ENCODE data around the gene BCL6B.

BCL6B gene

DNA sequence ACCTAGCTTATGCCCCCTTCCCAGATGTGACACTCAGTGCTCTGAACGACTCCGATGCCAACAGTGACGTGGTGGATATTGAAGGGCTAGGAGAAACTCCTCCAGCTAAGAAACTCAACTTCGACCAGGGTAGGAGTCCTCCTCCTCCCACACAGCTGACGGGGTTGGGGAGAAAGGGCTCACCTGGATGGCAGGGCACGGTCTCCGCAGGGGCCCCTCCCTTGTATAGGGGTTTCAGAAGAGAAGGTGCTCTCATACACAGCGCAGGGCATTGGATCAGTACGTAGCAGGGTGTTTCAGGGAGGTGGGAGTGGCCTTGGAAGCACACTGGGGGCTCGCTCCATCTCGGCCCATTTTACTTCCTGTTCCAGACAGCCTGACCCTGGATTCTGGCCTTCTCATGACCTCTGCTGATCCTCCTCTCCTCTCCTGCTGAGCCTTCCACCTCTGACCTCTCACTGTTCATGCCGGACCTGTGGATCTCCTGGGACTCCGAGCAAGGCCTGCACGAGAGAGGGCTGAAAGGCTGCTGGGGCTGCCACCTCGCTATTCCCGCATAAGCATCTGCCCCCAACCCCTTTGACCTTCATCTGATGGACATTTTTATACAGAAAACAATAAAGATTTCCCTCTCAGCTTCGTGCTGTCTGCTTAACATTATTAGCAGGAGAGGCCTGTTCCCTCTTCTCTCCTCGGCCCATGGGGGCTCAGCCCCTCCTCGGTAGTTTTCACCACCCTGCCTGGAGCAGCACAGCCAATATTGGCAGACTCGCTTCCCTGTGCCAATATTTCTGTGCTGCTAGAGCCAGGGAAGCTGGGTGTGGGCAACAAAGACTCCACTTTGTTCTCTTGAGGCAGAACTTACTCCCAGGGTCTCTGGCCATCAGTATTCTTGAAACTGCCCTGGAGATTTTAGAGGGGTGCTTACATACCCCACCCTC lies 5.7 kb upstream of the BCL6B start:
- DNase-seq (ENCODE audit: low read depth): no peak
- TF ChIP-seq, protein P1, sequence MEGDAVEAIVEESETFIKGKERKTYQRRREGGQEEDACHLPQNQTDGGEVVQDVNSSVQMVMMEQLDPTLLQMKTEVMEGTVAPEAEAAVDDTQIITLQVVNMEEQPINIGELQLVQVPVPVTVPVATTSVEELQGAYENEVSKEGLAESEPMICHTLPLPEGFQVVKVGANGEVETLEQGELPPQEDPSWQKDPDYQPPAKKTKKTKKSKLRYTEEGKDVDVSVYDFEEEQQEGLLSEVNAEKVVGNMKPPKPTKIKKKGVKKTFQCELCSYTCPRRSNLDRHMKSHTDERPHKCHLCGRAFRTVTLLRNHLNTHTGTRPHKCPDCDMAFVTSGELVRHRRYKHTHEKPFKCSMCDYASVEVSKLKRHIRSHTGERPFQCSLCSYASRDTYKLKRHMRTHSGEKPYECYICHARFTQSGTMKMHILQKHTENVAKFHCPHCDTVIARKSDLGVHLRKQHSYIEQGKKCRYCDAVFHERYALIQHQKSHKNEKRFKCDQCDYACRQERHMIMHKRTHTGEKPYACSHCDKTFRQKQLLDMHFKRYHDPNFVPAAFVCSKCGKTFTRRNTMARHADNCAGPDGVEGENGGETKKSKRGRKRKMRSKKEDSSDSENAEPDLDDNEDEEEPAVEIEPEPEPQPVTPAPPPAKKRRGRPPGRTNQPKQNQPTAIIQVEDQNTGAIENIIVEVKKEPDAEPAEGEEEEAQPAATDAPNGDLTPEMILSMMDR (IDR thresholded peaks at IDR 0.05; ENCODE audit: low read length, missing control alignments): no peak
- H3K4me3 ChIP-seq (replicated peaks; ENCODE audit: low read depth, low read length): no peak overlapping the region

- TF ChIP-seq, protein P1 (IDR thresholded peaks at IDR 0.05; ENCODE audit: low read length, missing control alignments): no peak
- no peak for DNase-seq (ENCODE audit: low read depth)
- H3K4me3 ChIP-seq (replicated peaks; ENCODE audit: low read depth, low read length): no peak overlapping the region
These were observed 5.0 kb upstream of the BCL6B start for GRCh38 chr17:7017827-7018200.

DNA sequence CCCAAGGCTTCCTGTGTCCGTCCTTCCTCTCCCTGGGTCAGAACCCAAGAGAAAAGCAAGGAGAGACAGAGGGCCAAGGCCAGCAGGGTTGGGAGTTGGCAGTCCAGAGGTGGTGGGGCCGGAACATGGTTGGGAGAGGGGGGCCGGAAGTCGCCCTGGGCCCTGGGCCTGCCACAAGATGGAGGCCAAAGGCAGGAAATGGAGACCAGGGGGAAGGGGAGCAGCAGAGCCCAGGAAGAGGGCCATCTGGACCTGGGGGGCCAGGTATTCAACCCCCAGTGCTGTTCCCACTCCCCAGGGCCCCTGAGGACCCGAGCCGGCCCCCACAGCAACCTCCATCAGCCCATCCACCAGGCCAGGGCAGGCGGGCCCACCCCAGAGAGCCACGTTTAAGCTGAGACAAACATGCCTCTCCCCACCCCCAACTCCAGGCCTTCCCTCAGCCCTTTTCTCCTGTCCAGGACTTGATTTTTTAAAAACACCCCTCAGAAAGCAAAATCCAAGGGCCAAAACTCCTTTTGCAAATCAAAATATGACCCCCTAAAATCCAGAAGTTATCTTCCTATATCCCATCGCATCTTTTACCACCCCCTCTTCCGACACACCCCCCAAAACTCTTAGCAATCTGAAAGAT lies 4.4 kb upstream of the BCL6B start:
- no peak overlapping the region for H3K4me3 ChIP-seq (replicated peaks; ENCODE audit: low read depth, low read length)
- TF ChIP-seq, protein P1 (IDR thresholded peaks at IDR 0.05; ENCODE audit: low read length, missing control alignments): no peak
- no peak for DNase-seq (ENCODE audit: low read depth)

DNA sequence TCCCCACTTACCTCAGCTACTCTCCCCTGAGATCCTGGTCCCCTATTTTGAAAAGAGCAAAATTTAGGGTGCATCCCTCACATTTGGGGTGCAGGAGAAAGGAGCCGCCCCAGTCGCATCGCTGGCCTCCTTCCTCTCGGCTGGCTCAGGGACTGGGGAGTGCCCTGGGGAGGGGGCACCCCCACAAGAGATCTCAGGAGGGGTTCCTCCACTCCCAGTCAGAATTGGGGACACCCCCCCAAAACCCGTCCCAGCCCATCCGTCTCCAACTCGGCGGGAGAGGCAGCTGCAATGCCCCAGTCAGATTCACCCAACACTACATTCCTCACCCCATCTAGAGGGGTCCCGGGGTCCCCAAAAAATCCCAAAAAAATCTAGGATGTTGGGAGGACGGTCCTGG lies 3.5 kb upstream of the BCL6B start:
- H3K4me3 ChIP-seq (replicated peaks; ENCODE audit: low read depth, low read length): no peak overlapping the region
- no peak for DNase-seq (ENCODE audit: low read depth)
- TF ChIP-seq, protein P1 (IDR thresholded peaks at IDR 0.05; ENCODE audit: low read length, missing control alignments): no peak

DNA sequence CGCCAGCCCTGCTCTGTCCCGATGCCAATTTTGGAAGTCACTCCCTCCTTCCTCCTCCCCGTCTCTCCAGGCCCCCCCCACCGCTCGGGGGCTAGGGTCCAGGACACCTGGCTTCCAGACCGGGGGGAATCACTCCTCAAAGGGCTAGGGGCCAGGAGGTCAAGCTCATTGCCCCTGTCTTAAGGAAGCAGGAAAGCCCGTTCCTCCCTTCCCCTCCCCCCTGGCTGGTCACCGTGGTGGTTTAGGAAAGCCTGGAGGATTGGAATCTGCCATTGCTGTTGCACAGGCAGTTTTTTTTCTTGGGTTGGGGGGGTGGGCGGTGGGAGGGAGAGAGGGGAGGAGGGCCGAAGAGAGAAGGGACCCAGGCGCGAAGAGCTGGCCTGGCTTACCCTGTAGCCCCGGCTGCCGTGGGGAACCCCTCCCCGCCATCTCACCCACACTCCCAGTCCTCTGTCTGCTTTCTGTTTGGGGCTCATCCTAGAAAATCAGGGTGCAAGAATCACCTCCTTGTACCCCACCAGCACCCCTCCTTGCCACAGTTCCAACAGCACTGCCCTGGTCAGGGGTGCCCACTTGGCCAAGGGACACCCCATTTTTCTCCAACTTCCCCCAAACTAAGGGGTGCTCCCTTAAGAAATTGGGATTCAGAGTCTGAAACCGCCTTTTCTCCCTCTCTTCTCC lies 2.9 kb upstream of the BCL6B start:
- peak; percentile 61 for DNase-seq (ENCODE audit: low read depth)
- TF ChIP-seq, protein P1 (IDR thresholded peaks at IDR 0.05; ENCODE audit: low read length, missing control alignments): no peak
- peak overlapping the region; percentile 48 for H3K4me3 ChIP-seq (replicated peaks; ENCODE audit: low read depth, low read length)

- TF ChIP-seq, protein P1 (IDR thresholded peaks at IDR 0.05; ENCODE audit: low read length, missing control alignments): no peak
These were observed 1.8 kb upstream of the BCL6B start for GRCh38 chr17:7020894-7021664.

More at GRCh38 chr17:7020894-7021664, 1.8 kb upstream of the BCL6B start:
- no peak overlapping the region for H3K4me3 ChIP-seq (replicated peaks; ENCODE audit: low read depth, low read length)
- DNase-seq (ENCODE audit: low read depth): no peak
